HG03558 (cell line): Measurements from ENCODE around the gene DNAJB8.

Experiments
- ATAC-seq: cut with Tn5 transposase; IDR thresholded peaks from one replicate; pipeline ENCODE4 v1.9.1; 2021; ENCODE audit warnings: moderate number of reproducible peaks; ENCODE audit not compliant: unreplicated experiment; ENCODE audit errors: extremely low read depth

The DNAJB8 gene

GRCh38 chr3:128430301-128430700 lies 36.4 kb downstream of the DNAJB8 start:
- ATAC-seq, result no peak

GRCh38 chr3:128429751-128430150 lies 36.9 kb downstream of the DNAJB8 start:
- no peak for ATAC-seq

GRCh38 chr3:128429275-128429674 lies 37.4 kb downstream of the DNAJB8 start:
- ATAC-seq, result no peak

- no peak for ATAC-seq
Measured at GRCh38 chr3:128427872-128428822, 38.5 kb downstream of the DNAJB8 start.

- no peak for ATAC-seq
Measured at GRCh38 chr3:128427175-128427857, 39.4 kb downstream of the DNAJB8 start.

- ATAC-seq, result no peak
Measured at GRCh38 chr3:128426128-128426921, 40.4 kb downstream of the DNAJB8 start.

GRCh38 chr3:128425846-128426127 lies 40.9 kb downstream of the DNAJB8 start:
- ATAC-seq, result no peak

GRCh38 chr3:128425142-128425845 lies 41.4 kb downstream of the DNAJB8 start:
- ATAC-seq, result no peak

- no peak for ATAC-seq
Measured at GRCh38 chr3:128424508-128425069, 42.1 kb downstream of the DNAJB8 start.

GRCh38 chr3:128423525-128424147 lies 43.1 kb downstream of the DNAJB8 start:
- no peak for ATAC-seq

GRCh38 chr3:128422762-128423524 lies 43.7 kb downstream of the DNAJB8 start:
- ATAC-seq, result no peak

- no peak for ATAC-seq
Measured at GRCh38 chr3:128421966-128422365, 44.7 kb downstream of the DNAJB8 start.

GRCh38 chr3:128421439-128421836 lies 45.3 kb downstream of the DNAJB8 start:
- no peak for ATAC-seq

GRCh38 chr3:128420720-128421438 lies 45.8 kb downstream of the DNAJB8 start:
- no peak for ATAC-seq

- ATAC-seq, result no peak
Measured at GRCh38 chr3:128420289-128420688, 46.4 kb downstream of the DNAJB8 start.

- ATAC-seq, result no peak
Measured at GRCh38 chr3:128419311-128419710, 47.4 kb downstream of the DNAJB8 start.

GRCh38 chr3:128418900-128419299 lies 47.8 kb downstream of the DNAJB8 start:
- ATAC-seq, result no peak

- ATAC-seq, result no peak
Measured at GRCh38 chr3:128416578-128417211, 50.0 kb downstream of the DNAJB8 start.
